ENCODE data around the gene CNKSR3. TPM values are rescaled to one million over a fixed set of nuclear protein-coding genes. Genes with fewer than 3 reads are reported as not detected.

CNKSR3 gene
- total RNA-seq, 1 donor from 2014 or later = 7.4 TPM

DNA sequence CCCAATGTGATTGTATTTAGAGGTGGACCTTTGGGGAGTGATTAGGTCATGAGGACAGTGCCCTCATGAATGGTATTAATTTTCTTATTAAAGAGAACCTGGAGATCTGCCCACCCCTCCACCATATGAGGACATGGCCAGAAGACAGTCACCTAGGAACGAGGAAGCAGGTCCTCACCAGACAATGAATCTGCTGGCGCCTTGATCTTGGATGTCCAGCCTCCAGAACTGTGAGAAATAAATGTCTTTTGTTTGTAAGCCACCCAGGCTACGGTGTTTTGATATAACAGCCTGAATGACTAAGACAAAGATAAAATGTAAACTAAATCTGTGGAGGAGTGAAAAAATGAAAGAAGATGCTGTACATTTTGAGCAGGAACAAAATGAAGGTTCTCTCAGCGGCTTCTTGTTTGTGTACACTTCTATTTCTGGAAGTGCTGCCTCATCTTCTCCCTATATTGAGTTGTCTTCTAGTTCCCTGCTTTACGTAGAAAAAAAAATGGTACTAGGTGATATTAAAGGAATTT lies 152.4 kb downstream of the CNKSR3 start:
- DNase-seq (ENCODE audit: extremely low spot score in 2 of 2) = no peak
- intact Hi-C loops (cut with DNase I) = no loop called here
- H3K36me3 ChIP-seq = no peaks in the 10 kb centered on the region
- no peaks in the 10 kb centered on the region for H3K27me3 ChIP-seq
- no peak overlapping the region for H3K27ac ChIP-seq
- TF ChIP-seq, protein P1, sequence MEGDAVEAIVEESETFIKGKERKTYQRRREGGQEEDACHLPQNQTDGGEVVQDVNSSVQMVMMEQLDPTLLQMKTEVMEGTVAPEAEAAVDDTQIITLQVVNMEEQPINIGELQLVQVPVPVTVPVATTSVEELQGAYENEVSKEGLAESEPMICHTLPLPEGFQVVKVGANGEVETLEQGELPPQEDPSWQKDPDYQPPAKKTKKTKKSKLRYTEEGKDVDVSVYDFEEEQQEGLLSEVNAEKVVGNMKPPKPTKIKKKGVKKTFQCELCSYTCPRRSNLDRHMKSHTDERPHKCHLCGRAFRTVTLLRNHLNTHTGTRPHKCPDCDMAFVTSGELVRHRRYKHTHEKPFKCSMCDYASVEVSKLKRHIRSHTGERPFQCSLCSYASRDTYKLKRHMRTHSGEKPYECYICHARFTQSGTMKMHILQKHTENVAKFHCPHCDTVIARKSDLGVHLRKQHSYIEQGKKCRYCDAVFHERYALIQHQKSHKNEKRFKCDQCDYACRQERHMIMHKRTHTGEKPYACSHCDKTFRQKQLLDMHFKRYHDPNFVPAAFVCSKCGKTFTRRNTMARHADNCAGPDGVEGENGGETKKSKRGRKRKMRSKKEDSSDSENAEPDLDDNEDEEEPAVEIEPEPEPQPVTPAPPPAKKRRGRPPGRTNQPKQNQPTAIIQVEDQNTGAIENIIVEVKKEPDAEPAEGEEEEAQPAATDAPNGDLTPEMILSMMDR (IDR thresholded peaks at IDR 0.05) = no peak
- TF ChIP-seq POLR2AphosphoS5 (IDR thresholded peaks at IDR 0.05; ENCODE audit: insufficient read depth in 1 of 2, low read depth in 1 of 2) (no peak), POLR2A (IDR thresholded peaks at IDR 0.05) (no peak)
- H3K4me1 ChIP-seq = no peaks in the 10 kb centered on the region
- H3K4me3 ChIP-seq = no peak overlapping the region
- H3K9me3 ChIP-seq = no peaks in the 10 kb centered on the region

DNA sequence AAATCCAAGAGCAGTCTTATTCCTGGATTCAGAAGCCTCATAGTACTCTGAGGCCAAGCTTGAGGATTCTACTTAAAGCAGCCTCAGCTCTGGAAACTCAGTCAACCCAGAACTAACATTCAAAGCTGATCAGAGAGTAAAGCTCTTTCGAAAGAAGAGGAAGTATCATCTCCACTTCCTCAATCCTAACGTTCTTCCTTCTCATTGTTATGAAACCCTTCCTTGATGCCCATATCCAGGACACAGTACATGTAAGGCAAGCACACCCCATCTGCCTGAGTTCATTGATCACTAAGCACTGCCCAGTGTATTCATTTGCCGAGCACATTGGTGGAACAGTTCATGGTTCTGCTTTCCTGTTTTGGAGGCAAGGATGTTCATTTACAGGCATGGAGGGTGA lies 153.8 kb downstream of the CNKSR3 start, which contains the start of gene IPCEF1:
TSS of gene IPCEF1 (minus strand) at position 114 of the 400 bp plus-strand sequence. CDS start 90,856 bp downstream, outside the sequence.
- Histone ChIP-seq H3K9me3 (no peaks in the 10 kb centered on the region), H3K27ac (no peak within 1 kb of the TSS), H3K27me3 (no peaks in the 10 kb centered on the region), H3K4me3 (no peak within 1 kb of the TSS), H3K4me1 (no peaks in the 10 kb centered on the region), H3K36me3 (no peaks in the 10 kb centered on the region)
- TF ChIP-seq, protein P1 (IDR thresholded peaks at IDR 0.05) = no peak
- no peak for DNase-seq (ENCODE audit: extremely low spot score in 2 of 2)
- intact Hi-C loops (cut with DNase I) = no loop called here

DNA sequence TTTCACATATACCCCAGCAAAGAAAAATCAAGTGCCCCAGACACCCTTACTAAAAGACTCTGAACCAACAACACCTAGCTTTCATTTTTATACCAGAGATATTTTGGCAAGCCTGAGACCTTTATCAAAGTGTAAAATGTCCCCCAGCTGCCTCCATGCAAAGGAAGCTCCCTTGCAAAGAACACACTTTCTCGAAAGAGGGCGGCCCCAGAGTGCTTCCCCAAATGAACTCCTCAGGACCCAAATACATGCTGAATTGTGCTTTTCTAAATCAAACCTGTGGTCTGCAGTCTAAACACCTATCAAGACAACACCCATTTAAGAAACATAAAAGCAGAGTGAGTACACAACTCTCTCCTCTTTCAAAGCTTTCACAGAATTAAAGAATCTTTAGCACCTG lies 154.4 kb downstream of the CNKSR3 start:
- intact Hi-C loops (cut with DNase I) = no loop called here
- TF ChIP-seq POLR2AphosphoS5 (IDR thresholded peaks at IDR 0.05; ENCODE audit: insufficient read depth in 1 of 2, low read depth in 1 of 2) (no peak), POLR2A (IDR thresholded peaks at IDR 0.05) (no peak)
- TF ChIP-seq, protein P1 (IDR thresholded peaks at IDR 0.05) = no peak
- Histone ChIP-seq H3K4me1 (no peaks in the 10 kb centered on the region), H3K9me3 (no peaks in the 10 kb centered on the region), H3K4me3 (no peak overlapping the region), H3K27ac (no peak overlapping the region), H3K27me3 (no peaks in the 10 kb centered on the region), H3K36me3 (no peaks in the 10 kb centered on the region)
- no peak for DNase-seq (ENCODE audit: extremely low spot score in 2 of 2)

DNA sequence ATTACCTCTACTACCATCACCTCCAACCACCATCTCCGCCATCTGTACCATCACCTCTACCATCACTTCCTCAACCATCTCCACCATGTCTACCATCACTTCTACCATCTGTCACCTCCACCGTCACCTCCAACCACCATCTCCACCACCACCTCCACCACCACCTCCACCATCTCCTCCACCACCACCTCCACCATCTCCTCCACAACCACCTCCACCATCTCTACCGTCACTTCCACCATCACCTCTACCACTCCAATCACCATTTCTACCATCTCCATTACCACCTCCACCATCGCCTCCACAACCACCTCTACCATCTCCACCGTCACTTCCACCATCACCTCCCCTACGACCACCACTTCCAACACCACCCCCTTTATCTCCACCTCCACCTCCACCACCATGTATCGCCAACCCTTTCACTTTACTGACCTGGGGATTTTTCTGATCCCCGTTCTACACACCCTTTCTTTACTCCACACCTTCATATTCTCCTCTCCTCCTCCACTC lies 156.2 kb downstream of the CNKSR3 start:
- DNase-seq (ENCODE audit: extremely low spot score in 2 of 2) = no peak
- intact Hi-C loops (cut with DNase I) = no loop called here
- Histone ChIP-seq H3K9me3 (no peaks in the 10 kb centered on the region), H3K27me3 (no peaks in the 10 kb centered on the region), H3K27ac (no peak overlapping the region), H3K4me3 (no peak overlapping the region), H3K4me1 (no peaks in the 10 kb centered on the region), H3K36me3 (no peaks in the 10 kb centered on the region)
- TF ChIP-seq POLR2AphosphoS5 (IDR thresholded peaks at IDR 0.05; ENCODE audit: insufficient read depth in 1 of 2, low read depth in 1 of 2) (no peak), POLR2A (IDR thresholded peaks at IDR 0.05) (no peak)
- TF ChIP-seq, protein P1 (IDR thresholded peaks at IDR 0.05) = no peak

DNA sequence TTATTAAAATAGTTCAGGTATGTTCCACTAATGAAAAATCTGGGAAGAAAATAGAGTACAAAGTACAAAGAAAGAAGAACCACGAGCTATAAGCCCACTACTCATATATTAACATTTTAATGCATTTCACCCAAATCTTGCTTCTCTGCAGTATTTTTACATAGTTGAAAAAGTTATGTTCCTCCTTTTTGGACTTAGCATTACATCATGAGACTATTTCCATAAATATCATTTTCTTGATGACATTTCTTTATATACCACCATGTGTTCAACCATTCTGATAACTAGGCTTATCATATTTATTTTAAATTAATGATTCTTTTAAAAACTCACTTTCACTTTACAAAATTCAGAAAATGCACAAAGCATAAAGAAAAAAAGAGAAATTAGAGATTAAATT lies 156.9 kb downstream of the CNKSR3 start:
- H3K4me1 ChIP-seq = no peaks in the 10 kb centered on the region
- H3K9me3 ChIP-seq = no peaks in the 10 kb centered on the region
- TF ChIP-seq, protein P1 (IDR thresholded peaks at IDR 0.05) = no peak
- TF ChIP-seq POLR2A (IDR thresholded peaks at IDR 0.05) (no peak), POLR2AphosphoS5 (IDR thresholded peaks at IDR 0.05; ENCODE audit: insufficient read depth in 1 of 2, low read depth in 1 of 2) (no peak)
- H3K27me3 ChIP-seq = no peaks in the 10 kb centered on the region
- no peak overlapping the region for H3K4me3 ChIP-seq
- no peak overlapping the region for H3K27ac ChIP-seq
- intact Hi-C loops (cut with DNase I) = no loop called here
- DNase-seq (ENCODE audit: extremely low spot score in 2 of 2) = no peak
- no peaks in the 10 kb centered on the region for H3K36me3 ChIP-seq
